NOMO-1 treated with DMSO at 0.1 percent for 48 hours (cell line): ENCODE measurements around the gene PBX1.

Source experiments
- DNase-seq: peaks from one replicate; lab custom pipeline; 2025; ENCODE audit not compliant: unreplicated experiment; lab: John Stamatoyannopoulos, UW

The PBX1 gene

DNA sequence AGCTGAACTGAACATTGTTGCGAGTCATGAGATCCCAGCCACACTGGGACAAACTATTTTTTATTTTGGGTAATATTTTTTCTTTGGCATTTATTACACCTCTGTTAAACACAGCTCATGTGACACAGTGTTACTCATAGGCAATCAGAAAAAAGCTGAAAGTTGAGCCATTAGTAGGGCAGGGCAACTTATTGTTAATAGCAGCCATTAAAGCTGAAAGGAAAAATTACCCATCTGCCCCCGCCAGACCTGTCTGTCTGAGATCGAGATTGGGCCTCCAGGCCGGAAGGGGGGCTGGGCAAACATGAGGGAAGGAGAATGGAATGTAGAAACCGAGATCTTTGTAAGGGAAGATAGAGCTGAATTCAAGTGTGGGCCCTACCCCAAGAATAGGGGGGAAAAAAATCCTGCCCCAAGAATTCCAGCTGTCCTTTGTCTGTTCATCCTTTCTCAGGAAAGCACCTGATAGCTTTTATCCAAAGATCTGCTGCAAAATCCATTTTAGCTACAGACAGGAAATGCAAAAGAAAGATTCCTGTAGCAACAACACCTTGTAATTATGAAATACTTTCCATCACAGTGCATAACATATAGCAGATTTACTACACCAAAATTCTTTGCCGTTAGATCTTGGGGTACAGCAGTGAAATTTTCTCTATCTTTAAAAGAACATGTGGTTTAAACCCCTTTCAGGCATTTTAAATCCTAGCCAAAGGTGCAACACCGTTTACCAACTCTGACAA is 212.8 kb downstream of the PBX1 start:
- DNase-seq = no peak

GRCh38 chr1:164772635-164773034 is 213.7 kb downstream of the PBX1 start:
- DNase-seq = no peak

GRCh38 chr1:164773102-164773501 is 214.1 kb downstream of the PBX1 start:
- DNase-seq = no peak

DNA sequence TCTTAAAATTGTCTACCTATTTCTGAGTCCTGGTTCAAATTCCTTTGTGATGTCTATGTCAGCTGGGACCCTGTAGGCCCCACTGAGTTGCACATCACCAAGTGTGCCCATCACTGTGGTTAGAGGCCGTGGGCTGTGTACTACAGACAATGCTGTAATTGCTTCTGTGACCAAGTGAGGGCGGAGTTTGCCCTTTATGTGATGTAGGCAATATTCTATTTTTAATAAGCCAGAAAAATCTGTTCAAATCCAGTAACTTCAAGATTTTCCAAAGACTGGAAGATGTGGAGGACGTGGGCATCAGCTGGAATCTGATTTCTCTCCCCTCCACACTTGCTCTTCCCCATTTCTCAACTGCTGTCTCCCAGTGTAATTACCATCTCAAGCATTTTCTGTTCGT is 215.4 kb downstream of the PBX1 start:
- no peak for DNase-seq

DNA sequence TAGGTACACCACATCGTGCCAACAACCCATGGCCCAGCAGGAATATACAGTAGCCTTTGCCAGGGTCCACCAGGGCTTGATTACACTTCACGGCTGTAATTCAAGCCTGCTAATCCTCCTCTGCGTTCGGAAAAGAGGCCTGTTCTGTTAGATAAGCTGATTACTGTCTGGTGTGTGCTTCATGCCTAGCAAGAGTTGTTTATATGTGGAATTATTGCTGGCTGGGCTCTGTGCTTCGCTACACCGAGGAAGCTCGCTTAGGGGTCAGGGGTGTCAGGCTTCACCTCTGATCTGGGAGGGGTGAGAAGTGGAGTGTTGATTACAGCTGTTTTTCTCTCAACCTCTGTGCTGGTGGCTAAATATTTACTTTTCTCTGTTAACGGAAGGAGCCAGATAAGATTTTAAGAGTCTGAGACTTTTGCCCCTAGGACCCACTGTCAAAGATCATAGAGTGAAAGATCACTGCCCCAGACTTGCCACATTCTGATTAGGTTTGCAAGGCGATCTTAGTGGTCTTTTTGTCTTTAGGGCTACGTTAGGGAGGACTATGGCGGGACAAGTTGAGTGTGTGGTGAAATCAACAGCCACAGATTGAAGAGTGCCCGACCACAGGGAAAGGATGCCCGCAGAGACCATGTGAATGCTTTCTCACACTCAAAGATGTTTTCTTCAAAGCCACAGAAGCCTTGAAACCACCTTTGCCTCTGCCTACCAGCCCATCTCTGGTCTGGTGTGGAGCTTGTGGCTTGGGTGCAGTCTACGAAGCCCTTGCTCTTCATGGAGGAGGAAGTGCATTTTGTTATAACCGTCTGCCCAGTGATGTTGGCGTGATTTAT is 216.1 kb downstream of the PBX1 start:
- DNase-seq = no peak

DNA sequence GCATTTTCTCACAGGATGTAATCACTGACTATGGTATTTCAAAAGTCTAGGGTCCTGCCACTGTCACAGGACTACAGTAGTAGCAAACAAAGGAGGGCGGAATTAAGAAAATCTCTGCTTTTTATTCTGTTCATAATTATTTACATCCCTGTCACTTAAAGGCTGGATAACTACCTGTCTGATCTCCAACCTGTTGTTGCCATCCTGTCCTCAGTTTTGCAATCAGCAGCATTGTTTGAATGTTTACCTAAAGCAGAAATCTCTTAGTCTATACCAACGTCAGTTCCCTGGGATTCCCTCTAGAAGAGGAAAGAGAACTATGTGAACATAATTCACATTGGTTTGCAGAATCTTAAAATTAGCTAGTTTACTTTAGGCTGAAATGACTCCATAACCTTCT is 218.5 kb downstream of the PBX1 start:
- no peak for DNase-seq

DNA sequence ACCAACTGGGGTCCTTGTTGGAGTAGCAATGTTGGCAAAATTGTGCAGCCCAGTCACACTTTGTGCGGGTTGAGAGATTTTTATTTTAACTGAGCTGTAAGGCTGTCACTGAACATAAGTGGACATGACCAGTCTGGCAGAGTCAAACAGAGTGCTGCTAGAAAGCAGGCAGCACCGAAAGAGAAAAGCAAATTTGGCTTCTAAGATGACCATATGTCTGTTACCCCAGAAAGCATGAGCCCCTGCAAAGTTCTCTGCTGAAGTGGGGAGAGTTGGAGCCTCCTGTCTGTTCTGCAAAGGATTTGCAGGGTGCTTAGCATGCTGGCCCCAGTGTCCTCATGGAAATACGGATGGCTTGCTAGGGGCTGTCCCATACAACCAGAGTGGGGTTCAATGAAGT is 220.4 kb downstream of the PBX1 start:
- no peak for DNase-seq

- DNase-seq = no peak
These were observed 221.3 kb downstream of the PBX1 start for GRCh38 chr1:164780111-164780812.

- no peak for DNase-seq
These were observed 221.9 kb downstream of the PBX1 start for GRCh38 chr1:164780863-164781262.

- DNase-seq = no peak
These were observed 223.0 kb downstream of the PBX1 start for GRCh38 chr1:164781972-164782371.

- DNase-seq = no peak
These were observed 225.0 kb downstream of the PBX1 start for GRCh38 chr1:164783778-164784555.

DNA sequence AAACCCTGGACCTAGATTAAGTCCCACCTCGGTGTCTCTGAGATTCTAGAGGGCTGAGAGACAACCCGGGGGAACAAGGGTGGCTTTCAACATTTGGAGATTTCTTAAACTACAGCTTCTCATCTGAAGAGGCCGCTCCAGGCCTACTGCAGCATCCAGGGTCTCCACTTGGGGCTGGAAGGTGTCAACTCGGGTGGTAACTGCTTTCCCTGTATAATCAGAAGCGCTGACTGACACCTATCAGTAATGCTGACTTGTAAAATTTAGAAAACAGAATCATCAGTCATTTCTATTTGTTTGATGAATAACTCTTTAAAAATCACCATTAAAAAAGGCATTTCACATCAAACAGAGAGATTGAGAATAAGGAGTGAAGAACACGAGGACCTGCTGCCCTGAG is 226.0 kb downstream of the PBX1 start:
- DNase-seq = no peak

GRCh38 chr1:164785841-164786534 is 227.0 kb downstream of the PBX1 start:
- no peak for DNase-seq

DNA sequence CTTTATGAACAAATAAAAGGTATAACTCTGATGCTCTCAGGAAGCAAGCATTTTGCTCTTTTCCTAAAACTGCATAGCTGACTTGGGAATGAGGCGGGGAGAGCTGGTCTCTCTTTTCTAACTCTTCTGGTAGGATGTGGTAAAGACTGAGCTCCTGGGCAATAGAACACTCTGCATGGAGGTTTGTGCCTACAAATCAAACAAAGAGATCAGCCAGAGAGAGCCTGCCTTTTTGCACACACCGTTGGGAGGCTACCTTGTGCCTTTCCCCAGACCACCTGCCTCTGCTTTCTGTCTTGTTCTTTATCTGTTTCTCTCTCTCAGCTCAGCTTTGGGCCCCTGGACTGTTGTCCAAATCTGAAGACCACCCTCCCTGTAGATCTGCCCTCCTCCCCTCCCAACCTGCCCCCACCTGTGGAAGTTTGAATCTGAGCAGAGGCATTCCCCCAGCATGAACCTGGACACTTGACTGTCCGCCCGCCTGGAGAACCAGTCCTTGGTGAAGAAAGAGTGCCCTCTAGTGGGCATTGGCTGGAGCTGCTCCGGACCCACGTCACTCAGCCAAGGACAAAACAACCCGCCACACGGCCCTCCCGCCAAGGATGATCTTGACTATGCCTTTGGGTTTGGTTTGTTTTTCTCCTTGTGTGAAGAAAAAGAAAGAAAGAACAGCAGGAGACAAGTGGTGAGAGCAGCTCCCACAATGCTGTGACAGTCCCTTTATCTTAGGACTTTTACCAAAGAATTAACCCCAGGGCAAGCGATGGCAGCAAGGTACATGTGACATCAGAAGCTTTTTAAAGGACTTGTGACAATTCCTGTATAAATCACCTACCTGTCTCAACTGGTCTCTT is 228.2 kb downstream of the PBX1 start:
- DNase-seq = peak; percentile 59

DNA sequence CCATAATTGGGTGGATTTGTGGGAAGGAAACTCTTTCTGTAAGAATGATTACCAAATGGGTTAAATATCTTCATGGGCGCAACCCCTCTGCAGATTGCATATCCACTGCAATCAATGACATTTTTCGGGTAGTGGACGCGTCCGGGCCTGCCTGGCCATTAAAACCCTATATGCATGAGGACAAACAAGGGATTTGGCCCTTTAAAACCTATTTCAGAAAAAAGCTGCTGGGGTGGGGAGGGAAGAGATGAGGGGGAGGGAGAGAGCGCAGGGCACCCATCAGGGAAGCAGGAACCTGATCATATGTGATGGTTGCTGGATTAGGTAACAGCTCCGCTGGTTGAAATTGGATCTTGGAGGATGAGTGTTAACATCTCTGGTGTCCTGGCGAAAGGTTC is 228.8 kb downstream of the PBX1 start:
- no peak for DNase-seq

DNA sequence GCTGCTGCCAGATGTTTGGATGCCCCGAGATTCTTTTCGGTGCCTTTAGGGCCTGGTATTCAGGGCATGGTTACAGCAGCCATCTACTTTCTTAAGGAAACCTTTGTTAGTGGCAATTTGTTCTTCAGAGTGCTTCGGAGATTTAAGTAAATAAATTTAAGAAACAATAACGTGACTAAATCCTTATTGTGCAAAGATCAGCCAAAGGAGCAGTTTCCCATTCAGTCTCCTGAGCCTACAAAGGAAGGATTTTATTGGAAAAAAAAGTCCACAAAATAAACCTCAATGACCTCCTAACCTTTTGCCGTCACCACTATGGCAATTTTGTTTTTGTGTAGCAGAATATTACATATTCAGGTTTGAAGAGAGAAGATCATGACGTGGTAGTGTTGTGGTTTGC is 231.1 kb downstream of the PBX1 start:
- no peak for DNase-seq

GRCh38 chr1:164792410-164793004 is 233.5 kb downstream of the PBX1 start:
- no peak for DNase-seq

- DNase-seq = peak; percentile 15
These were observed 235.4 kb downstream of the PBX1 start for GRCh38 chr1:164794356-164794755.

GRCh38 chr1:164796916-164797315 is 237.9 kb downstream of the PBX1 start:
- DNase-seq = no peak
